CD4-positive, alpha-beta T cell (primary cell): ENCODE data around the gene ZNF641. TPM values are rescaled to one million over a fixed set of nuclear protein-coding genes. Genes with fewer than 3 reads are reported as not detected.

Experiments
- ATAC-seq: fragments of 200-7000 bp; cut with Tn5 transposase; one replicate; pipeline ENCODE4 v1.10.0; 2022; ENCODE audit warnings: mild to moderate bottlenecking; ENCODE audit not compliant: poor library complexity
- CTCF ChIA-PET: fragments of 350-600 bp; sonication (Branson Sonifier 250); formaldehyde crosslinking; loops from one replicate; lab custom pipeline; 2021; ENCODE audit warnings: antibody characterized with exemption, inconsistent platforms; lab: Charles Lee
- POLR2A ChIA-PET: fragments of 350-600 bp; sonication (Branson Sonifier 250); formaldehyde crosslinking; loops from one replicate; lab custom pipeline; 2021; ENCODE audit warnings: antibody characterized with exemption, inconsistent platforms; lab: Charles Lee
- DNase-seq, 14 experiments: peaks; one replicate each; pipeline ENCODE4 v3.0.0-alpha.2; 2013 to 2020; ENCODE audit warnings: mixed read lengths in 2 of 14
- H3K27ac ChIP-seq, 2 donors: one replicate each; pipeline versions ENCODE4 v1.5.1 to v1.7.0; 2013; ENCODE audit warnings: low read length in 2 of 2, low read depth in 1 of 2, mild to moderate bottlenecking in 1 of 2
- H3K27me3 ChIP-seq, 2 experiments: 1 replicate in 1 of 2; 2 replicates in 1 of 2; pipeline versions ENCODE4 v1.6.1 to v1.7.0; 2013; ENCODE audit warnings: low read length in 2 of 2, control low read depth in 1 of 2, mild to moderate bottlenecking in 1 of 2, moderate library complexity in 1 of 2; ENCODE audit not compliant: insufficient read depth in 2 of 2, control insufficient read depth in 1 of 2
- H3K36me3 ChIP-seq: one replicate; pipeline ENCODE4 v1.6.1; 2013; ENCODE audit warnings: low read length, control low read depth; ENCODE audit not compliant: insufficient read depth
- H3K4me1 ChIP-seq: one replicate; pipeline ENCODE4 v1.6.1; 2013; ENCODE audit warnings: low read length, control low read depth; ENCODE audit not compliant: insufficient read depth
- H3K4me3 ChIP-seq: one replicate; pipeline ENCODE4 v1.5.1; 2013; ENCODE audit warnings: mild to moderate bottlenecking, low read length, moderate library complexity
- H3K9me3 ChIP-seq, 2 experiments: 1 replicate in 1 of 2; 2 replicates in 1 of 2; pipeline versions ENCODE4 v1.6.1 to v1.7.0; 2013; ENCODE audit warnings: low read length in 2 of 2, mild to moderate bottlenecking in 2 of 2, control low read depth in 1 of 2, moderate library complexity in 1 of 2; ENCODE audit not compliant: control insufficient read depth in 1 of 2, insufficient read depth in 1 of 2
- H3K27ac Mint-ChIP-seq: one replicate; pipeline ENCODE4 v1.8.0; 2020; ENCODE audit warnings: mixed read lengths
- H3K27me3 Mint-ChIP-seq: one replicate; pipeline ENCODE4 v1.8.0; 2021; ENCODE audit warnings: mixed read lengths
- H3K36me3 Mint-ChIP-seq: one replicate; pipeline ENCODE4 v1.8.0; 2021; ENCODE audit warnings: low read depth, mixed read lengths
- H3K4me1 Mint-ChIP-seq: one replicate; pipeline ENCODE4 v1.8.0; 2021; ENCODE audit warnings: low read depth, mixed read lengths
- H3K4me3 Mint-ChIP-seq: one replicate; pipeline ENCODE4 v1.8.0; 2020; ENCODE audit warnings: mild to moderate bottlenecking, mixed read lengths
- H3K9me3 Mint-ChIP-seq: one replicate; pipeline ENCODE4 v1.8.0; 2020; ENCODE audit warnings: mixed read lengths
- intact Hi-C, 2 experiments: fragments of 100-400 bp; cut with DNase I in 1 of 2; cut with micrococcal nuclease in 1 of 2; formaldehyde crosslinking; loops; one replicate each; pipeline versions ENCODE4 v1.15.1 to v1.9.0; 2023 to 2025; cut with DNase I, micrococcal nuclease
- total RNA-seq, 174 experiments: library from RNA in 2 of 174; stranded (reverse) in 2 of 174; gene quantifications; one replicate each; pipeline ENCODE4 v1.2.3 and lab custom pipeline; 2021 to 2026
- TF ChIP-seq, protein P1 (sequence below): fragments of 200-600 bp; IDR thresholded peaks from one replicate; pipeline ENCODE4 v1.8.0; 2022; ENCODE audit warnings: antibody characterized with exemption, mild to moderate bottlenecking

Gene ZNF641
- total RNA-seq, 2 experiments from 2014 or later = 16.6 to 19.8 TPM

DNA sequence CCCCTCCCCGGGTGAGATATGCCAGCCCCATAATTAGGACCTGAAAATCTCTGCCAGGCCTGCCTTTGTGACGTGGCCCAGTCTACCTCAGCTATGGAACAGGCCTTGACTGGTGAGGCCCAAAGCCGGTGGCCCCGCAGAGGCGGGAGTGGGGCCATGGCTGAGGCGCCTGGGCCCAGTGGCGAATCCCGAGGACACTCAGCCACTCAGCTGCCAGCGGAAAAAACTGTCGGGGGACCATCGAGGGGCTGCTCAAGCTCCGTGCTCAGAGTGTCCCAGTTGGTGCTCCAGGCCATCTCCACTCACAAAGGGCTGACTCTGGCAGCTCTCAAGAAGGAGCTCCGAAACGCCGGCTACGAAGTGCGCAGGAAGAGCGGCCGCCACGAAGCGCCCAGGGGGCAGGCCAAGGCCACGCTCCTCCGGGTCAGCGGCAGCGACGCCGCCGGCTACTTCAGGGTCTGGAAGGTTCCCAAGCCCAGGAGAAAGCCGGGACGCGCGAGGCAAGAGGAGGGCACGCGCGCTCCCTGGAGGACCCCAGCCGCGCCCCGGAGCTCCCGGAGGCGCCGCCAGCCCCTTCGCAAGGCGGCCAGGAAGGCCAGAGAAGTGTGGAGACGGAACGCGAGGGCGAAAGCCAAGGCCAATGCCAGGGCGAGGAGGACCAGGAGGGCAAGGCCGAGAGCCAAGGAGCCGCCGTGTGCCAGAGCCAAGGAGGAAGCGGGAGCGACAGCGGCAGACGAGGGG is 21.4 kb downstream of the ZNF641 start:
- H3K36me3 ChIP-seq = no peaks in the 10 kb centered on the region
- ChIA-PET POLR2A (no interaction called here), CTCF (no interaction called here)
- no peaks in the 10 kb centered on the region for H3K9me3 ChIP-seq
- no peak overlapping the region for H3K4me3 ChIP-seq
- ATAC-seq = no peak
- peaks cover 13% of the 10 kb centered on the region for H3K27me3 Mint-ChIP-seq
- H3K27ac Mint-ChIP-seq = no peak overlapping the region
- H3K27me3 ChIP-seq = no peaks in the 10 kb centered on the region
- intact Hi-C loops = no loop called here
- H3K4me1 Mint-ChIP-seq = peaks cover 14% of the 10 kb centered on the region
- H3K4me1 ChIP-seq = no peaks in the 10 kb centered on the region
- no peak overlapping the region for H3K4me3 Mint-ChIP-seq
- H3K27ac ChIP-seq = no peak overlapping the region
- H3K9me3 Mint-ChIP-seq = peaks cover 2% of the 10 kb centered on the region
- TF ChIP-seq, protein P1, sequence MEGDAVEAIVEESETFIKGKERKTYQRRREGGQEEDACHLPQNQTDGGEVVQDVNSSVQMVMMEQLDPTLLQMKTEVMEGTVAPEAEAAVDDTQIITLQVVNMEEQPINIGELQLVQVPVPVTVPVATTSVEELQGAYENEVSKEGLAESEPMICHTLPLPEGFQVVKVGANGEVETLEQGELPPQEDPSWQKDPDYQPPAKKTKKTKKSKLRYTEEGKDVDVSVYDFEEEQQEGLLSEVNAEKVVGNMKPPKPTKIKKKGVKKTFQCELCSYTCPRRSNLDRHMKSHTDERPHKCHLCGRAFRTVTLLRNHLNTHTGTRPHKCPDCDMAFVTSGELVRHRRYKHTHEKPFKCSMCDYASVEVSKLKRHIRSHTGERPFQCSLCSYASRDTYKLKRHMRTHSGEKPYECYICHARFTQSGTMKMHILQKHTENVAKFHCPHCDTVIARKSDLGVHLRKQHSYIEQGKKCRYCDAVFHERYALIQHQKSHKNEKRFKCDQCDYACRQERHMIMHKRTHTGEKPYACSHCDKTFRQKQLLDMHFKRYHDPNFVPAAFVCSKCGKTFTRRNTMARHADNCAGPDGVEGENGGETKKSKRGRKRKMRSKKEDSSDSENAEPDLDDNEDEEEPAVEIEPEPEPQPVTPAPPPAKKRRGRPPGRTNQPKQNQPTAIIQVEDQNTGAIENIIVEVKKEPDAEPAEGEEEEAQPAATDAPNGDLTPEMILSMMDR = no peak
- DNase-seq = no peak
- H3K36me3 Mint-ChIP-seq = no peaks in the 10 kb centered on the region

DNA sequence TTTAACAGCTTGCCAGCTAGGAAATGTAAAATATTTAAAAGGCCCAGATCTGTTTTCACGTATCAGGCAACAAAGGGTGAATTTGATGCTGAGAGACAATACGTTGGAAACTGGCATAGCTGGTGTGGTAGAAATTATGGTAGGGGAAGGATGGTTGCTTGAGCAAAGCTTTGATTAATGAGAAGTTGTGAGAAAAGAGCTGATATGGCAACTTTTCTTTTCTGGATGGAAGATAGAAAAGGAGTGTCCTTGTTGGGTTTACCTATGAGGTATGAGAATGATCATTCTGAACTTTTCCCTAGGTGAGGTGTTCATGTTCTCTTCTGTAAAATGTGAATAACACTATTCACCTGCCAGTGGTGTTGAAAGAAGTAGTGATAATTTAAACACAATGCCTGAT is 34.2 kb downstream of the ZNF641 start:
- DNase-seq (no peak), ATAC-seq (no peak)
- TF ChIP-seq, protein P1 = no peak
- Histone ChIP-seq H3K36me3 (no peaks in the 10 kb centered on the region), H3K27me3 (no peaks in the 10 kb centered on the region), H3K9me3 (peaks cover 0 to 5% of the 10 kb centered on the region in 2 experiments), H3K27ac (no peak overlapping the region), H3K4me1 (no peaks in the 10 kb centered on the region), H3K4me3 (no peak overlapping the region)
- POLR2A ChIA-PET = no interaction called here
- H3K4me3 Mint-ChIP-seq = no peak overlapping the region
- H3K36me3 Mint-ChIP-seq = peaks cover 8% of the 10 kb centered on the region
- H3K27me3 Mint-ChIP-seq = peaks cover 3% of the 10 kb centered on the region
- H3K9me3 Mint-ChIP-seq = peaks cover 7% of the 10 kb centered on the region
- H3K27ac Mint-ChIP-seq = no peak overlapping the region
- intact Hi-C loops = no loop called here
- no peaks in the 10 kb centered on the region for H3K4me1 Mint-ChIP-seq
- CTCF ChIA-PET = no interaction called here

DNA sequence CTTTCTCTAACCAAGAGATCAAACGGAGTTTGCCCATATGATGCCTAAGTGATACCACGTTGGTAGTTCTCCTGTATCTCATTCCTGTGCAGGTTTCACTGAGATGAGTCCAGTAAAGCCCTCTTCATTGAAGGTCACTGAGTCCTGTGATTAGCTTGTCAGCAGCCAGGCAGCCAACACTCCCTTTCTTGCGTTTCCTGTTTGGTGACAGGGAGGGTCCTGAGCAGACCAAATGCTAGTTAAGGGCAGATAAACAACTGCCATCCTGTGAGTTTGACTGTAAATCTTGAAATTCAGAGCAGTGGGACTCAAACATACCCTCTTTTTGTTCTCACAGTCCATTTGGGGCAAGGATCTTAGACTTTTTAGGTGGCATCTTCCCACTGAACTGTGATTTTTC is 39.4 kb downstream of the ZNF641 start:
- Mint-ChIP-seq H3K9me3 (no peaks in the 10 kb centered on the region), H3K4me3 (no peak overlapping the region), H3K27ac (no peak overlapping the region), H3K4me1 (no peaks in the 10 kb centered on the region), H3K27me3 (no peaks in the 10 kb centered on the region), H3K36me3 (peaks cover 8% of the 10 kb centered on the region)
- Histone ChIP-seq H3K36me3 (no peaks in the 10 kb centered on the region), H3K9me3 (no peaks in the 10 kb centered on the region), H3K4me1 (no peaks in the 10 kb centered on the region), H3K27ac (no peak overlapping the region), H3K27me3 (no peaks in the 10 kb centered on the region), H3K4me3 (no peak overlapping the region)
- DNase-seq (no peak), ATAC-seq (no peak)
- POLR2A ChIA-PET = no interaction called here
- TF ChIP-seq, protein P1 = no peak
- intact Hi-C loops = no loop called here
- CTCF ChIA-PET = no interaction called here
